HCT116 (cell line): Measurements from ENCODE around the gene PPP2CA.

Experiments used
- CTCF ChIP-seq, 3 experiments: fragments of 200-600 bp in 1 of 3; sonication (generic) in 1 of 3; IDR thresholded peaks in 2 of 3; conservative IDR thresholded peaks in 1 of 3; 2 replicates each; pipeline ENCODE4 v1.5.1; 2012 to 2017; ENCODE audit warnings: low read depth in 2 of 3, low read length in 2 of 3, antibody characterized with exemption in 1 of 3, borderline replicate concordance in 1 of 3, control low read depth in 1 of 3, mild to moderate bottlenecking in 1 of 3, mixed read lengths in 1 of 3, mixed run types in 1 of 3, moderate library complexity in 1 of 3; ENCODE audit not compliant: insufficient read depth in 1 of 3
- RAD21 ChIP-seq: IDR thresholded peaks from 2 replicates; pipeline ENCODE4 v1.6.1; 2012; ENCODE audit warnings: low read depth, mild to moderate bottlenecking

DNA sequence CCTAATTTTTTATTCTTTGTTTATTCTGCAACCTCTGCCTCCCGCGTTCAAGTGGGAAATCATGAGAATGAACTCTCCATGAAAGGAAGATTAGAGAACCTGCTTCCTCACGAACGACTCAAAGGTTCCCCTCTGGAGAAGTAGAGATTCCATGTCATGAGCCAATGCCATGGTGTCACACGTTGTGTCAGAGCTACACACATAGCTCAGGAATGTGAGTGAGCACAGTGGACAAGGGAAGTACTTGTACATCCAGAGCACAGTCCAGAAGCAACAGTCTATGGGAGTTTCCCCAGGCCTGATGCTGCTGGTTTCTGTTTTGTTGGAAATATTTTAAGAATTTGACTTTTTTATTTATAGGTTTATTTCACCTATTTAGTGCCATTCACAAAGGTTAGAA is 26.8 kb upstream of the PPP2CA start:
- TF ChIP-seq CTCF (IDR thresholded peaks at IDR 0.05 in 2 of 3, conservative IDR thresholded peaks at IDR 0.05 in 1 of 3; ENCODE audit: borderline replicate concordance in 1 of 3, insufficient read depth in 1 of 3, low read depth in 2 of 3, low read length in 2 of 3) (no peak), RAD21 (no peak)
